HepG2 (cell line): ENCODE measurements around the gene FXYD6. TPM values are rescaled to one million over a fixed set of nuclear protein-coding genes. Genes with fewer than 3 reads are reported as not detected.

Experiments used
- ATAC-seq: fragments of 200-7000 bp; cut with Tn5 transposase; 3 replicates; pipeline ENCODE4 v1.9.1; 2020; ENCODE audit warnings: mild to moderate bottlenecking, moderate library complexity
- BruUV-seq: library from RNA; stranded (reverse); fragments of 400-500 nt; replicated peaks from 2 replicates; lab custom pipeline; 2021; lab: Mats Ljungman, UMichigan
- CTCF ChIA-PET: fragments of 300-600 bp; formaldehyde crosslinking; extraction: SDS; loops from one replicate; lab custom pipeline; 2021; ENCODE audit warnings: low total read pairs, inconsistent platforms, low intra/inter-chr PET ratio; lab: Yijun Ruan, JAX
- POLR2A ChIA-PET: fragments of 350-600 bp; sonication (Branson Sonifier 250); formaldehyde crosslinking; loops from one replicate; lab custom pipeline; 2020; ENCODE audit warnings: antibody characterized with exemption, inconsistent platforms; lab: Yijun Ruan, JAX
- DNase-seq: peaks from one replicate; pipeline ENCODE4 v3.0.0-alpha.2; 2015; ENCODE audit warnings: low spot score
- FAIRE-seq: peaks from 3 replicates; lab custom pipeline; 2011; peaks lifted over from hg19 to GRCh38; lab: Jason Lieb, UNC
- H2AFZ ChIP-seq: one replicate; pipeline ENCODE4 v1.6.1; 2011; ENCODE audit warnings: low read length, inconsistent platforms
- H3K27ac ChIP-seq: fragments of 300-600 bp; 3 replicates; pipeline ENCODE4 v1.8.0; 2011; ENCODE audit warnings: mixed run types, mild to moderate bottlenecking, mixed read lengths, low read length, inconsistent platforms; ENCODE audit not compliant: insufficient read depth; ENCODE audit errors: extremely low read length
- H3K27me3 ChIP-seq, 2 experiments: fragments of 200-600 bp in 1 of 2; 2 replicates in 1 of 2; 3 replicates in 1 of 2; pipeline versions ENCODE4 v1.6.0 to v1.8.0; 2011; ENCODE audit warnings: low read length in 2 of 2, mild to moderate bottlenecking in 2 of 2, moderate library complexity in 2 of 2, inconsistent platforms in 1 of 2; ENCODE audit not compliant: insufficient read depth in 2 of 2, control insufficient read depth in 1 of 2
- H3K36me3 ChIP-seq, 2 experiments: fragments of 200-600 bp in 1 of 2; replicated peaks in 1 of 2; 2 replicates in 1 of 2; 3 replicates in 1 of 2; pipeline versions ENCODE4 v1.5.1 to v1.8.0; 2011; ENCODE audit warnings: low read length in 2 of 2, inconsistent platforms in 1 of 2; ENCODE audit not compliant: insufficient read depth in 2 of 2, control insufficient read depth in 1 of 2
- H3K4me1 ChIP-seq: 2 replicates; pipeline ENCODE4 v1.5.1; 2012; ENCODE audit warnings: low read length, inconsistent platforms; ENCODE audit not compliant: insufficient read depth
- H3K4me2 ChIP-seq: 2 replicates; pipeline ENCODE4 v1.6.0; 2011; ENCODE audit warnings: low read depth, low read length, inconsistent platforms
- H3K4me3 ChIP-seq, 3 experiments: fragments of 200-600 bp in 1 of 3; sonication (generic), shearing (Covaris generic) in 1 of 3; replicated peaks in 1 of 3; 2 replicates each; pipeline ENCODE4 v1.5.1; 2011 to 2016; ENCODE audit warnings: low read length in 3 of 3, inconsistent platforms in 2 of 3, low read depth in 2 of 3, mild to moderate bottlenecking in 2 of 3, control low read depth in 1 of 3, mixed read lengths in 1 of 3; ENCODE audit not compliant: insufficient read depth in 1 of 3
- H3K79me2 ChIP-seq: one replicate; pipeline ENCODE4 v1.6.1; 2011; ENCODE audit warnings: low read length, inconsistent platforms; ENCODE audit not compliant: insufficient read depth
- H3K9ac ChIP-seq: 2 replicates; pipeline ENCODE4 v1.6.0; 2011; ENCODE audit warnings: mild to moderate bottlenecking, low read depth, low read length, inconsistent platforms; ENCODE audit not compliant: insufficient read depth
- H3K9me3 ChIP-seq: 2 replicates; pipeline ENCODE4 v1.5.1; 2012; ENCODE audit warnings: mild to moderate bottlenecking, low read length
- H4K20me1 ChIP-seq: 2 replicates; pipeline ENCODE4 v1.6.0; 2011; ENCODE audit warnings: inconsistent platforms, mild to moderate bottlenecking, low read length, moderate library complexity; ENCODE audit not compliant: insufficient read depth
- SNAPC5 ChIP-seq: sonication (generic); formaldehyde crosslinking; IDR thresholded peaks from 2 replicates; pipeline ENCODE4 v1.8.1; 2023; ENCODE audit warnings: mild to moderate bottlenecking, missing genetic modification reagents, borderline replicate concordance
- TCF12 ChIP-seq, 2 experiments: fragments of 450-650 bp in 1 of 2; sonication (generic) in 1 of 2; formaldehyde crosslinking in 1 of 2; IDR thresholded peaks; 2 replicates each; pipeline versions ENCODE4 v1.6.1 to v1.8.0; 2017 to 2022; ENCODE audit warnings: antibody characterized with exemption in 1 of 2, mild to moderate bottlenecking in 1 of 2, missing genetic modification reagents in 1 of 2, moderate library complexity in 1 of 2
- ZFP41 ChIP-seq: sonication (generic); formaldehyde crosslinking; IDR thresholded peaks from 2 replicates; pipeline ENCODE4 v1.4.0; 2020; ENCODE audit warnings: mild to moderate bottlenecking, missing genetic modification reagents, borderline replicate concordance
- ZNF383 ChIP-seq: sonication (generic); formaldehyde crosslinking; IDR thresholded peaks from 2 replicates; pipeline ENCODE4 v1.4.0; 2020; ENCODE audit warnings: missing genetic modification reagents, mild to moderate bottlenecking, borderline replicate concordance
- WGBS: methylation state at CpG from one replicate; pipeline ENCODE4 v1.1.6; 2017; ENCODE audit warnings: low lambda C conversion rate; 5-methylcytosine and 5-hydroxymethylcytosine counted together
- in situ Hi-C: cut with HindIII; loops from 2 replicates; pipeline ENCODE4 v1.10.0; 2017; ENCODE audit warnings: low pct_unique_long_range_greater_than_20kb; ENCODE audit not compliant: extremely low pct_ligation_motif_present
- intact Hi-C: fragments of 100-400 bp; cut with micrococcal nuclease; formaldehyde crosslinking; loops from one replicate; pipeline ENCODE4 v1.10.0; 2022; ENCODE audit not compliant: unreplicated experiment
- polyA plus RNA-seq, 8 experiments: library from polyadenylated mRNA; depleted of rRNA in 3 of 8; stranded (reverse) in 7 of 8; unstranded in 1 of 8; fragments of >200 nt; fragmentation: Illumina TruSeq in 4 of 8; extraction: Trizol in 4 of 8; gene quantifications; 2 replicates each; pipeline versions ENCODE4 v1.2.1 to v1.2.3, GENCODE V29; 2011 to 2016; ENCODE audit warnings: low read depth in 4 of 8, missing spikeins in 1 of 8, mixed read lengths in 1 of 8; ENCODE audit not compliant: insufficient read depth in 1 of 8
- total RNA-seq, 5 experiments: library from RNA; depleted of rRNA; stranded (reverse); fragments of >200 nt; fragmentation: Illumina TruSeq; extraction: Trizol; gene quantifications; 2 replicates each; pipeline ENCODE4 v1.2.3, GENCODE V29; 2016; ENCODE audit warnings: low read depth in 1 of 5
- TF ChIP-seq, protein P1 (sequence below): sonication (generic); formaldehyde crosslinking; IDR thresholded peaks from 2 replicates; pipeline ENCODE4 v1.5.0; 2020; ENCODE audit warnings: mild to moderate bottlenecking, missing genetic modification reagents, borderline replicate concordance

The FXYD6 gene
- total and polyA plus RNA-seq, 2 of the 13 experiments (the other 11 are each of a cell fraction or from before 2014, with no cell fraction given), result not detected

- Histone ChIP-seq H3K9me3 (no peaks in the 10 kb centered on the region), H3K9ac (no peak overlapping the region), H3K79me2 (no peaks in the 10 kb centered on the region), H4K20me1 (no peaks in the 10 kb centered on the region), H3K4me3 (no peak overlapping the region), H3K36me3 (no peaks in the 10 kb centered on the region), H3K27ac (no peak overlapping the region), H2AFZ (no peak overlapping the region)
- POLR2A ChIA-PET, result no interaction called here
- WGBS, result 6% methylated on average over 10 of the region's 11 CpGs
- no peak for ATAC-seq
- no peak for FAIRE-seq
- CTCF ChIA-PET, result no interaction called here
- in situ Hi-C loops (no loop called here), intact Hi-C loops (no loop called here)
- no TSS peak for BruUV-seq
- no peak for DNase-seq
- no peak for TF ChIP-seq TCF12 (IDR thresholded peaks at IDR 0.05)
- TF ChIP-seq TCF12 (CRISPR knock-in tag; IDR thresholded peaks at IDR 0.05), result no peak
- TF ChIP-seq SNAPC5 (CRISPR knock-in tag), result no peak
- TF ChIP-seq, protein P1, sequence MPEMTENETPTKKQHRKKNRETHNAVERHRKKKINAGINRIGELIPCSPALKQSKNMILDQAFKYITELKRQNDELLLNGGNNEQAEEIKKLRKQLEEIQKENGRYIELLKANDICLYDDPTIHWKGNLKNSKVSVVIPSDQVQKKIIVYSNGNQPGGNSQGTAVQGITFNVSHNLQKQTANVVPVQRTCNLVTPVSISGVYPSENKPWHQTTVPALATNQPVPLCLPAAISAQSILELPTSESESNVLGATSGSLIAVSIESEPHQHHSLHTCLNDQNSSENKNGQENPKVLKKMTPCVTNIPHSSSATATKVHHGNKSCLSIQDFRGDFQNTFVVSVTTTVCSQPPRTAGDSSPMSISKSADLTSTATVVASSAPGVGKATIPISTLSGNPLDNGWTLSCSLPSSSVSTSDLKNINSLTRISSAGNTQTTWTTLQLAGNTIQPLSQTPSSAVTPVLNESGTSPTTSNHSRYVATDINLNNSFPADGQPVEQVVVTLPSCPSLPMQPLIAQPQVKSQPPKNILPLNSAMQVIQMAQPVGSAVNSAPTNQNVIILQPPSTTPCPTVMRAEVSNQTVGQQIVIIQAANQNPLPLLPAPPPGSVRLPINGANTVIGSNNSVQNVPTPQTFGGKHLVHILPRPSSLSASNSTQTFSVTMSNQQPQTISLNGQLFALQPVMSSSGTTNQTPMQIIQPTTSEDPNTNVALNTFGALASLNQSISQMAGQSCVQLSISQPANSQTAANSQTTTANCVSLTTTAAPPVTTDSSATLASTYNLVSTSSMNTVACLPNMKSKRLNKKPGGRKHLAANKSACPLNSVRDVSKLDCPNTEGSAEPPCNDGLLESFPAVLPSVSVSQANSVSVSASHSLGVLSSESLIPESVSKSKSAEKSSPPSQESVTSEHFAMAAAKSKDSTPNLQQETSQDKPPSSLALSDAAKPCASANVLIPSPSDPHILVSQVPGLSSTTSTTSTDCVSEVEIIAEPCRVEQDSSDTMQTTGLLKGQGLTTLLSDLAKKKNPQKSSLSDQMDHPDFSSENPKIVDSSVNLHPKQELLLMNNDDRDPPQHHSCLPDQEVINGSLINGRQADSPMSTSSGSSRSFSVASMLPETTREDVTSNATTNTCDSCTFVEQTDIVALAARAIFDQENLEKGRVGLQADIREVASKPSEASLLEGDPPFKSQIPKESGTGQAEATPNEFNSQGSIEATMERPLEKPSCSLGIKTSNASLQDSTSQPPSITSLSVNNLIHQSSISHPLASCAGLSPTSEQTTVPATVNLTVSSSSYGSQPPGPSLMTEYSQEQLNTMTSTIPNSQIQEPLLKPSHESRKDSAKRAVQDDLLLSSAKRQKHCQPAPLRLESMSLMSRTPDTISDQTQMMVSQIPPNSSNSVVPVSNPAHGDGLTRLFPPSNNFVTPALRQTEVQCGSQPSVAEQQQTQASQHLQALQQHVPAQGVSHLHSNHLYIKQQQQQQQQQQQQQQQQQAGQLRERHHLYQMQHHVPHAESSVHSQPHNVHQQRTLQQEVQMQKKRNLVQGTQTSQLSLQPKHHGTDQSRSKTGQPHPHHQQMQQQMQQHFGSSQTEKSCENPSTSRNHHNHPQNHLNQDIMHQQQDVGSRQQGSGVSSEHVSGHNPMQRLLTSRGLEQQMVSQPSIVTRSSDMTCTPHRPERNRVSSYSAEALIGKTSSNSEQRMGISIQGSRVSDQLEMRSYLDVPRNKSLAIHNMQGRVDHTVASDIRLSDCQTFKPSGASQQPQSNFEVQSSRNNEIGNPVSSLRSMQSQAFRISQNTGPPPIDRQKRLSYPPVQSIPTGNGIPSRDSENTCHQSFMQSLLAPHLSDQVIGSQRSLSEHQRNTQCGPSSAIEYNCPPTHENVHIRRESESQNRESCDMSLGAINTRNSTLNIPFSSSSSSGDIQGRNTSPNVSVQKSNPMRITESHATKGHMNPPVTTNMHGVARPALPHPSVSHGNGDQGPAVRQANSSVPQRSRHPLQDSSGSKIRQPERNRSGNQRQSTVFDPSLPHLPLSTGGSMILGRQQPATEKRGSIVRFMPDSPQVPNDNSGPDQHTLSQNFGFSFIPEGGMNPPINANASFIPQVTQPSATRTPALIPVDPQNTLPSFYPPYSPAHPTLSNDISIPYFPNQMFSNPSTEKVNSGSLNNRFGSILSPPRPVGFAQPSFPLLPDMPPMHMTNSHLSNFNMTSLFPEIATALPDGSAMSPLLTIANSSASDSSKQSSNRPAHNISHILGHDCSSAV (CRISPR knock-in tag), result no peak
- TF ChIP-seq ZFP41 (CRISPR knock-in tag), result no peak
- TF ChIP-seq ZNF383 (CRISPR knock-in tag), result no peak
- TF ChIP-seq, all 625 proteins: peak for 0
- no peak overlapping the region for H3K4me2 ChIP-seq
- H3K4me1 ChIP-seq, result no peaks in the 10 kb centered on the region
- H3K27me3 ChIP-seq, result peaks cover 6 to 93% of the 10 kb centered on the region in 2 experiments
Observed at GRCh38 chr11:117879516-117880480, 3.3 kb upstream of the FXYD6 start.
